Measurements from ENCODE around the gene OR5AU1. TPM values are rescaled to one million over a fixed set of nuclear protein-coding genes. Genes with fewer than 3 reads are reported as not detected.

OR5AU1 gene
- total RNA-seq, 1 donor, result not detected

GRCh38 chr14:21191261-21191808, 35.5 kb upstream of the OR5AU1 start:
- H3K9me3 ChIP-seq (ENCODE audit: low read depth, low read length), result no peaks in the 10 kb centered on the region
- H3K4me1 ChIP-seq (ENCODE audit: insufficient read depth, low read length), result no peaks in the 10 kb centered on the region
- TF ChIP-seq CTCF (IDR thresholded peaks at IDR 0.05; ENCODE audit: extremely low read depth, low read depth, low read length), result no peak
- peak overlapping the region; percentile 95 for H2AFZ ChIP-seq (ENCODE audit: low read length)
- H3K4me2 ChIP-seq (ENCODE audit: insufficient read depth, low read length), result peak overlapping the region; percentile 76
- no peaks in the 10 kb centered on the region for H3K36me3 ChIP-seq (ENCODE audit: insufficient read depth, low read length)
- H3K27me3 ChIP-seq (ENCODE audit: insufficient read depth, low read length), result no peaks in the 10 kb centered on the region
- no peak overlapping the region for H3K4me3 ChIP-seq (ENCODE audit: insufficient read depth, low read length)
- no peak overlapping the region for H3K27ac ChIP-seq (ENCODE audit: low read depth, low read length)
- H3K79me2 ChIP-seq (ENCODE audit: insufficient read depth, low read length), result no peaks in the 10 kb centered on the region
- no peaks in the 10 kb centered on the region for H4K20me1 ChIP-seq (ENCODE audit: insufficient read depth, low read length)
- no peak for DNase-seq (ENCODE audit: insufficient read length, low spot score, missing footprints)

- Histone ChIP-seq H3K4me3 (ENCODE audit: insufficient read depth, low read length) (no peak overlapping the region), H3K27ac (ENCODE audit: low read depth, low read length) (no peak overlapping the region), H3K36me3 (ENCODE audit: insufficient read depth, low read length) (no peaks in the 10 kb centered on the region), H4K20me1 (ENCODE audit: insufficient read depth, low read length) (no peaks in the 10 kb centered on the region), H2AFZ (ENCODE audit: low read length) (no peak overlapping the region), H3K4me2 (ENCODE audit: insufficient read depth, low read length) (no peak overlapping the region), H3K4me1 (ENCODE audit: insufficient read depth, low read length) (no peaks in the 10 kb centered on the region), H3K9me3 (ENCODE audit: low read depth, low read length) (no peaks in the 10 kb centered on the region), H3K79me2 (ENCODE audit: insufficient read depth, low read length) (no peaks in the 10 kb centered on the region), H3K27me3 (ENCODE audit: insufficient read depth, low read length) (no peaks in the 10 kb centered on the region)
- no peak for DNase-seq (ENCODE audit: insufficient read length, low spot score, missing footprints)
- TF ChIP-seq CTCF (IDR thresholded peaks at IDR 0.05; ENCODE audit: extremely low read depth, low read depth, low read length), result no peak
These were observed 29.6 kb upstream of the OR5AU1 start for GRCh38 chr14:21185491-21185890.

- Histone ChIP-seq H3K36me3 (ENCODE audit: insufficient read depth, low read length) (no peaks in the 10 kb centered on the region), H4K20me1 (ENCODE audit: insufficient read depth, low read length) (no peaks in the 10 kb centered on the region), H3K27ac (ENCODE audit: low read depth, low read length) (no peak overlapping the region), H3K9me3 (ENCODE audit: low read depth, low read length) (no peaks in the 10 kb centered on the region), H2AFZ (ENCODE audit: low read length) (no peak overlapping the region), H3K4me3 (ENCODE audit: insufficient read depth, low read length) (no peak overlapping the region), H3K27me3 (ENCODE audit: insufficient read depth, low read length) (no peaks in the 10 kb centered on the region), H3K79me2 (ENCODE audit: insufficient read depth, low read length) (no peaks in the 10 kb centered on the region), H3K4me1 (ENCODE audit: insufficient read depth, low read length) (no peaks in the 10 kb centered on the region), H3K4me2 (ENCODE audit: insufficient read depth, low read length) (no peak overlapping the region)
- TF ChIP-seq CTCF (IDR thresholded peaks at IDR 0.05; ENCODE audit: extremely low read depth, low read depth, low read length), result no peak
- DNase-seq (ENCODE audit: insufficient read length, low spot score, missing footprints), result peak; percentile 36
These were observed 28.4 kb upstream of the OR5AU1 start for GRCh38 chr14:21184254-21184653.

GRCh38 chr14:21182166-21182565, 26.3 kb upstream of the OR5AU1 start:
- Histone ChIP-seq H3K79me2 (ENCODE audit: insufficient read depth, low read length) (no peaks in the 10 kb centered on the region), H3K4me3 (ENCODE audit: insufficient read depth, low read length) (no peak overlapping the region), H3K4me2 (ENCODE audit: insufficient read depth, low read length) (no peak overlapping the region), H3K4me1 (ENCODE audit: insufficient read depth, low read length) (no peaks in the 10 kb centered on the region), H3K9me3 (ENCODE audit: low read depth, low read length) (no peaks in the 10 kb centered on the region), H3K27ac (ENCODE audit: low read depth, low read length) (no peak overlapping the region), H3K27me3 (ENCODE audit: insufficient read depth, low read length) (no peaks in the 10 kb centered on the region), H2AFZ (ENCODE audit: low read length) (no peak overlapping the region), H3K36me3 (ENCODE audit: insufficient read depth, low read length) (no peaks in the 10 kb centered on the region), H4K20me1 (ENCODE audit: insufficient read depth, low read length) (no peaks in the 10 kb centered on the region)
- DNase-seq (ENCODE audit: insufficient read length, low spot score, missing footprints), result no peak
- TF ChIP-seq CTCF (IDR thresholded peaks at IDR 0.05; ENCODE audit: extremely low read depth, low read depth, low read length), result no peak
